Measurements from ENCODE around the gene SANBR. TPM values are rescaled to one million over a fixed set of nuclear protein-coding genes. Genes with fewer than 3 reads are reported as not detected.
A peak's percentile ranks its signal among the peaks of the same experiment; 100 is the strongest.

Gene SANBR
- total RNA-seq, 2 donors from 2014 or later = 4.2 to 4.6 TPM

DNA sequence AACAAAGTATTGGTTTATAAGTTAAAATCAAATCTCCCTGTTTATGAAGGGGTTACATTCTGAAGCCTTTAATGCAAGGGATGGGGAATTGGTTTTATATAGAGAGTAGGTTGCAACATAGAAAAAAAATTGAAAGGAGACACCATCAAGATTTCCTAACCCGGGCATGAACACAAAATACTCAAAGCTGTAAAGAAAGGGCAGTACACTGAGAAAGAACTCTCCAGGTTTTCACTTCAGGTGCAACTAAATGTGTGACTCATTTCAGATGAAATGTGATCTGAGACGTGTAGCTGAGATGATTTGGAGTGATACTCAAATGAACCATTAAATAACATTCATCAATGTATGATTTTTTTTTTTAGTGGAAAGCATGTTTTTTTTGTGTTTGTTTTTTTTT is 43.6 kb downstream of the SANBR start:
- peaks cover 0 to 5% of the 10 kb centered on the region in 2 donors for H3K36me3 Mint-ChIP-seq (ENCODE audit: insufficient read depth in 2 of 2)
- ATAC-seq (replicated peaks in 1 of 2) = peak in 1 of 2 donors; percentile 30

DNA sequence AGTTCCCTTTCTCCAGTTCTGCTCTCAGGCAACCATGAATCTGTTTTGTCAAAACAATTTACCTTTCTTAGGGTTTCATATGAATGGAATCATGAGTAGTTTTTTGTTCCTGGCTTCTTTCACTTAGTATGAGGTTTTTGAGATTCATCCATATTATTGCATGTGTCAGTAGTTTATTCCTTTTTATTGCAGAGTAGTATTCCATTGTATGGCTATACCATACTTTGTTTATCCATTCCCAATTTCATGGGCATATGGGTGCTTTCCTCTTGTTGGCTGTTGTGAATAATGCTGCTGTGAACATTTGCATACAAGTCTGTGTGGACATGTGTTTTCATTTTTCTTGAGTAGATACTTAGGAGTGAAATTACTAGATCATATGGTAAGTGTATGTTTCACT is 46.0 kb downstream of the SANBR start:
- peaks cover 8% of the 10 kb centered on the region for H3K4me1 Mint-ChIP-seq (ENCODE audit: low read depth)
- H3K27ac Mint-ChIP-seq = no peak overlapping the region
- peaks cover 0 to 7% of the 10 kb centered on the region in 2 donors for H3K36me3 Mint-ChIP-seq (ENCODE audit: insufficient read depth in 2 of 2)
- DNase-seq (no peak), ATAC-seq (replicated peaks in 1 of 2) (no peak)
- no peaks in the 10 kb centered on the region for H3K27me3 Mint-ChIP-seq (ENCODE audit: low read depth)
- H3K9me3 Mint-ChIP-seq = peaks cover 2 to 8% of the 10 kb centered on the region in 2 donors
- no peak overlapping the region for H3K4me3 Mint-ChIP-seq

More for the DNA sequence above, 43.6 kb downstream of the SANBR start:
- Mint-ChIP-seq H3K4me1 (ENCODE audit: low read depth) (peaks cover 8% of the 10 kb centered on the region), H3K9me3 (peaks cover 2 to 8% of the 10 kb centered on the region in 2 donors), H3K4me3 (no peak overlapping the region), H3K27me3 (ENCODE audit: low read depth) (no peaks in the 10 kb centered on the region), H3K27ac (no peak overlapping the region)
- DNase-seq = no peak

DNA sequence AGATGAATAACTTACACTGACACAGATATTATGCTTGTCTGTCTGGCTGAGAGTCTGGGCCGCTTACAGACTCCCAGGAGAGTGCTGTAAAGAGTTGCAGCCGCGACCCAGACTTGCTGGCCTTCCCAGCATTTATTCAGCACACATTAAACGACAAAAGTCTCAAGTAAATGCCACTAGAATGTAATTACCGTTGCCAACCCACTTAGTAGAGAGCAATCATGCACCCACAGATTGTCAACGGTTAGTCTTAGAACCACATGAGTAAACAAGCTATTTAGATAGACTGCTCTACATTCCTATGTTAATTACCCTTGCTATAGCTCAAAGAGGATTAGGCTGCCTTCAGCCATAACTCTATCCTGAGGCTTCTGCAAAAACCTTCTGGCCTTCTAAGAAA is 48.5 kb downstream of the SANBR start:
- no peak overlapping the region for H3K4me3 Mint-ChIP-seq
- H3K4me1 Mint-ChIP-seq (ENCODE audit: low read depth) = peaks cover 19% of the 10 kb centered on the region
- H3K9me3 Mint-ChIP-seq = peaks cover 2 to 8% of the 10 kb centered on the region in 2 donors
- ATAC-seq (replicated peaks in 1 of 2) (no peak), DNase-seq (no peak)
- no peaks in the 10 kb centered on the region for H3K27me3 Mint-ChIP-seq (ENCODE audit: low read depth)
- peaks cover 0 to 7% of the 10 kb centered on the region in 2 donors for H3K36me3 Mint-ChIP-seq (ENCODE audit: insufficient read depth in 2 of 2)
- H3K27ac Mint-ChIP-seq = no peak overlapping the region

Other genes starting within 250 kb of the SANBR start
- 10 to 100 TPM; 72.6 to 81.0 TPM for gene REL, start 184.3 kb upstream of the SANBR start, total RNA-seq
- gene PEX13, start 48.2 kb upstream of the SANBR start, total RNA-seq = 10 to 100 TPM; 19.4 to 27.1 TPM
- gene PUS10, start 47.6 kb upstream of the SANBR start, total RNA-seq = 10 to 100 TPM in 1 of 2 donors, 1 to 10 TPM in 1; 9.7 to 11.9 TPM
- gene C2orf74, start 96.3 kb downstream of the SANBR start, total RNA-seq = 10 to 100 TPM; 13.4 to 20.9 TPM

Data from activated T-cell treated with anti-CD3 and anti-CD28 coated beads, Interleukin-2, amount 50 U/mL, for 72 hours (primary cell).